A549 (cell line): ENCODE measurements around the gene MYH6. TPM values are rescaled to one million over a fixed set of nuclear protein-coding genes. Genes with fewer than 3 reads are reported as not detected.
"Not testable (repeated sequence)": the region's sequence is repeated elsewhere in the genome, so short reads cannot be mapped to it uniquely, and the experiment has no call there.

Experiments
- ATAC-seq, 2 experiments: fragments of 200-7000 bp in 1 of 2; fragments of >200 bp in 1 of 2; cut with Nextera tagmentation in 1 of 2; cut with Tn5 transposase in 1 of 2; 3 replicates each; pipeline versions ENCODE4 v1.8.0 to v1.9.1; 2018 to 2020; ENCODE audit warnings: mild to moderate bottlenecking in 1 of 2, moderate library complexity in 1 of 2
- CTCF ChIA-PET: fragments of 300-600 bp; sonication (Branson Sonifier 250); formaldehyde crosslinking; extraction: SDS; loops from one replicate; lab custom pipeline; 2021; ENCODE audit warnings: antibody characterized with exemption, inconsistent platforms; lab: Yijun Ruan, JAX
- POLR2A ChIA-PET: fragments of 350-600 bp; formaldehyde crosslinking; extraction: SDS; loops from one replicate; lab custom pipeline; 2021; ENCODE audit warnings: antibody characterized with exemption, inconsistent platforms; lab: Yijun Ruan, JAX
- DNase-seq, 2 experiments: peaks; one replicate each; pipeline versions ENCODE4 v3.0.0 to v3.0.0-alpha.2; 2011 to 2016; ENCODE audit warnings: low read depth in 1 of 2, low spot score in 1 of 2
- FAIRE-seq: peaks from 2 replicates; lab custom pipeline; 2011; peaks lifted over from hg19 to GRCh38; lab: Jason Lieb, UNC
- H3K27ac ChIP-seq, 2 experiments: fragments of >200 bp; sonication (Bioruptor Twin); formaldehyde crosslinking; 3 replicates each; pipeline ENCODE4 v1.5.1; 2016 to 2017
- H3K4me1 ChIP-seq: fragments of >200 bp; sonication (Bioruptor Twin); formaldehyde crosslinking; 3 replicates; pipeline ENCODE4 v1.6.1; 2016
- H3K4me2 ChIP-seq: fragments of >200 bp; sonication (Bioruptor Twin); formaldehyde crosslinking; 3 replicates; pipeline ENCODE4 v1.6.1; 2016
- H3K4me3 ChIP-seq: fragments of >200 bp; sonication (Bioruptor Twin); formaldehyde crosslinking; 3 replicates; pipeline ENCODE4 v1.5.1; 2016
- H3K9me3 ChIP-seq: fragments of >200 bp; sonication (Bioruptor Twin); formaldehyde crosslinking; 3 replicates; pipeline ENCODE4 v1.6.1; 2016
- CBX2 ChIP-seq: fragments of 200-600 bp; sonication (generic); IDR thresholded peaks from 2 replicates; pipeline ENCODE4 v1.6.1; 2016; ENCODE audit warnings: low read depth, mild to moderate bottlenecking, borderline replicate concordance
- CBX8 ChIP-seq: fragments of 200-600 bp; sonication (generic); IDR thresholded peaks from 2 replicates; pipeline ENCODE4 v1.6.1; 2016
- CHD4 ChIP-seq: fragments of 200-600 bp; sonication (generic); IDR thresholded peaks from 2 replicates; pipeline ENCODE4 v1.6.1; 2016; ENCODE audit warnings: antibody characterized with exemption, mild to moderate bottlenecking, borderline replicate concordance
- EP300 ChIP-seq, 2 experiments: fragments of >200 bp; sonication (Bioruptor Twin); formaldehyde crosslinking; IDR thresholded peaks; 2 replicates in 1 of 2; 3 replicates in 1 of 2; pipeline ENCODE4 v1.6.1; 2016 to 2017
- FOSB ChIP-seq: fragments of 250-450 bp; sonication (Bioruptor Pico); IDR thresholded peaks from 2 replicates; pipeline ENCODE4 v1.5.0; 2020; ENCODE audit warnings: mild to moderate bottlenecking, moderate library complexity
- FOSL2 ChIP-seq, 2 experiments: fragments of 450-650 bp in 1 of 2; fragments of >200 bp in 1 of 2; sonication (Bioruptor Twin) in 1 of 2; formaldehyde crosslinking; IDR thresholded peaks; 2 replicates each; pipeline versions ENCODE4 v1.5.0 to v1.6.1; 2016 to 2020; ENCODE audit warnings: mild to moderate bottlenecking in 1 of 2, moderate library complexity in 1 of 2
- FOXS1 ChIP-seq: fragments of 250-450 bp; sonication (Bioruptor Pico); IDR thresholded peaks from 2 replicates; pipeline ENCODE4 v1.5.0; 2020; ENCODE audit warnings: mild to moderate bottlenecking, moderate library complexity
- GATA3 ChIP-seq: IDR thresholded peaks from 2 replicates; pipeline ENCODE4 v1.6.1; 2012; ENCODE audit warnings: borderline replicate concordance
- JUN ChIP-seq, 2 experiments: fragments of >200 bp; sonication (Bioruptor Twin); formaldehyde crosslinking; IDR thresholded peaks; 2 replicates in 1 of 2; 3 replicates in 1 of 2; pipeline ENCODE4 v1.6.1; 2016 to 2017
- JUNB ChIP-seq: fragments of >200 bp; sonication (Bioruptor Twin); formaldehyde crosslinking; IDR thresholded peaks from 2 replicates; pipeline ENCODE4 v1.6.1; 2016
- KDM5A ChIP-seq: fragments of 200-600 bp; sonication (generic); IDR thresholded peaks from 2 replicates; pipeline ENCODE4 v1.6.1; 2016; ENCODE audit warnings: antibody characterized with exemption, mild to moderate bottlenecking
- MYC ChIP-seq: IDR thresholded peaks from 2 replicates; pipeline ENCODE4 v1.6.1; 2012; ENCODE audit warnings: mild to moderate bottlenecking, inconsistent platforms, low read length, improper control_type of control experiment, borderline replicate concordance
- NPAS2 ChIP-seq: fragments of 250-450 bp; sonication (Bioruptor Pico); IDR thresholded peaks from 2 replicates; pipeline ENCODE4 v1.8.0; 2022; ENCODE audit warnings: mild to moderate bottlenecking, moderate library complexity, borderline replicate concordance
- PHF8 ChIP-seq: fragments of 200-600 bp; sonication (generic); IDR thresholded peaks from 2 replicates; pipeline ENCODE4 v1.6.1; 2016; ENCODE audit warnings: low read depth, mild to moderate bottlenecking, antibody characterized with exemption, moderate library complexity, borderline replicate concordance
- RAD21 ChIP-seq, 2 experiments: fragments of >200 bp in 1 of 2; sonication (Bioruptor Twin) in 1 of 2; formaldehyde crosslinking in 1 of 2; IDR thresholded peaks in 1 of 2; conservative IDR thresholded peaks in 1 of 2; 2 replicates in 1 of 2; 3 replicates in 1 of 2; pipeline ENCODE4 v1.6.1; 2012 to 2018; ENCODE audit warnings: inconsistent platforms in 1 of 2
- RARB ChIP-seq: fragments of 250-450 bp; sonication (Bioruptor Pico); IDR thresholded peaks from 2 replicates; pipeline ENCODE4 v1.8.0; 2021; ENCODE audit warnings: mild to moderate bottlenecking, moderate library complexity
- RFX5 ChIP-seq: fragments of 450-650 bp; IDR thresholded peaks from 2 replicates; pipeline ENCODE4 v1.7.1; 2014; ENCODE audit warnings: antibody characterized with exemption, mild to moderate bottlenecking, moderate library complexity
- SREBF2 ChIP-seq: fragments of 450-650 bp; IDR thresholded peaks from 2 replicates; pipeline ENCODE4 v1.6.1; 2014; ENCODE audit warnings: mild to moderate bottlenecking, moderate library complexity
- ZFP36 ChIP-seq: fragments of 450-650 bp; IDR thresholded peaks from 2 replicates; pipeline ENCODE4 v1.6.1; 2014; ENCODE audit warnings: borderline replicate concordance; ENCODE audit not compliant: partially characterized antibody
- ZNF302 ChIP-seq: fragments of 250-450 bp; sonication (Bioruptor Pico); IDR thresholded peaks from 2 replicates; pipeline ENCODE4 v1.9.0; 2021; ENCODE audit warnings: inconsistent platforms, mild to moderate bottlenecking, moderate library complexity
- WGBS: methylation state at CpG from one replicate; pipeline ENCODE4 v1.1.6; 2017; ENCODE audit errors: missing lambda C conversion rate; 5-methylcytosine and 5-hydroxymethylcytosine counted together
- polyA plus RNA-seq, 4 experiments: library from polyadenylated mRNA; depleted of rRNA in 3 of 4; stranded (reverse); fragments of >200 nt; fragmentation: RNase III in 1 of 4; extraction: RNeasy Plus Mini Kit Qiagen cat#74134 plus additional on column Dnase treatment in 1 of 4; gene quantifications; 2 replicates in 3 of 4; 3 replicates in 1 of 4; pipeline ENCODE4 v1.2.3, GENCODE V29; 2011 to 2017
- TF ChIP-seq, protein P1 (sequence below): fragments of >200 bp; sonication (Bioruptor Twin); formaldehyde crosslinking; IDR thresholded peaks from 2 replicates; pipeline ENCODE4 v1.6.1; 2016
- TF ChIP-seq, protein P2 (sequence below): fragments of >200 bp; sonication (Bioruptor Twin); formaldehyde crosslinking; IDR thresholded peaks from 3 replicates; pipeline ENCODE4 v1.6.1; 2016
- TF ChIP-seq, protein P3 (sequence below): fragments of >200 bp; sonication (Bioruptor Twin); formaldehyde crosslinking; IDR thresholded peaks from 3 replicates; pipeline ENCODE4 v1.5.1; 2016
- TF ChIP-seq, protein P4 (sequence below): IDR thresholded peaks from 2 replicates; pipeline ENCODE4 v1.6.1; 2012
- TF ChIP-seq, protein P5 (sequence below): fragments of 250-450 bp; sonication (Bioruptor Pico); IDR thresholded peaks from 2 replicates; pipeline ENCODE4 v1.5.0; 2021; ENCODE audit warnings: mild to moderate bottlenecking, moderate library complexity, borderline replicate concordance

MYH6 gene
- polyA plus RNA-seq, 2 of the 4 experiments (the other 2 are of a cell fraction), result not detected

DNA sequence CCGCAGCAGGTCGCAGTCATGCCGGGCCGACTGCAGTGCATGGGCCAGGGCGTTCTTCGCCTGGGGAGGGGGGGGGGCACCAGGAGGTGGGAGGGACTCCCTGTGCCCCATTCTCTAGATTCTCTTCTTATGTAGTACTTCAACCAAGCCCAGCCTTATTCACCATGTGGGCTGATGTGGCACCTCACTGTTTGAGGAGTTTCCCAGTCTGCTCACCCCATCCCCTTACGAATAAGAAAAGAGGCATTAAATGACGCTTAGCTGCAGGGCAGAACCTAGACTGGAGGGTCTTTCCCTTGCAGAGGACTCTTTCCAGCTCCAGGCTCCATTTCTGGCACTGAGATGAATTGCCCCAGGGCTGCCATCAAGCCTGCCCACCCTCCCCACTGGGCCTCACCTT, 19.1 kb downstream of the MYH6 start (continued):
- TF ChIP-seq CHD4, result no peak

DNA sequence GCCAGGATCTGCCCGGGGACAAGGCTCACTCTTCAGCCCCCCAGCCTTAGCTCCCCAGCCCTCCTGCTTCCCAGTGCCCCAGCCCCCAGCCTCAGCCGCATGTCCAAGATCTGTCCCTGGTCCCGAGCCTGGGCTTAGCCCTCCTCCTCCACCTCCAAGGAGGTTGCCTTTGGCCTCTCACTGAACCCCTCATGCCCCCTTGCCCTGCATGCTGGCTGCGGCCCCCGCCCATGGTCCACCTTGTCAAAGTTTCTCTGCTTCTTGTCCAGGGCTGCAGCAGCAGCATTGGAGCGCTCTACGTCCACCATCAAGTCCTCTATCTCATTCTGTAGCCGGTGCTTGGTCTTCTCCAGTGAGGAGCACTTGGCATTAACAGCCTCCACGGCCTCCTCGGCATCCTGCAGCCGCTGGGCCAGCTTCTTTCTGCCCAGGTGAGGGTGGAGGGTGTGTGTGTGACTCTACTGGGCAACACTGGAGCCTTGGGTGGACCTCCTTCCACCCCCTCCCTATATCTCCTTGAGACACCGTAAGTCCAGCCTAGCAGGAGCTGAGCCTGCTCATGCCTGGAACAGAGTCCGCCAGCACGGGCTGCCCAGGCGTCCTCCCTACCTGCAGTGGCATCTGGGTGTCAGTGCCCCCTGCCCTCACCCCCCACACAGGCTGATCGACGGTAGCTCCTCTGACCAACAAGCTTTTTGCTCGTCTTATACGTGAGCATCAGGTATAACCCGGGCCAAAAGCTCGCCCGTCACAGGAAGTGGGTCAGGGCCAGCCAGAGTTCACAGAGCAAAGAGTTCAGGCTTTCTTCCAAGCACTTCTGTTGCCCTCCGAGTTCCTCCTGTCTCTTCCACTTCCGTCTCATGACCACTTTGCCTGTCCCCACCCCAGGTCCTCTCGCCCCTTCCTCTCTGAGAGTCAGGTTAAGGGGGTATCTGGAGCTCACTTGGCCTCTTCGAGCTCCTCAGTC, 19.9 kb downstream of the MYH6 start:
- DNase-seq (no peak), FAIRE-seq (no peak), ATAC-seq (no peak)
- Histone ChIP-seq H3K4me1 (no peaks in the 10 kb centered on the region), H3K4me2 (no peak overlapping the region), H3K27ac (no peak overlapping the region), H3K9me3 (no peaks in the 10 kb centered on the region), H3K4me3 (no peak overlapping the region)
- ChIA-PET CTCF (interaction anchor here (1.3 to 12.5 kb wide), 2 partner anchors 8 to 123 kb away, joined by 4 to 106 read pairs; partner anchors contain the start of gene CMTM5), POLR2A (no interaction called here)
- WGBS, result 38% methylated on average over 23 of the region's 26 CpGs
- no peak for TF ChIP-seq ZFP36
- TF ChIP-seq RFX5, result no peak
- no peak for TF ChIP-seq RAD21 (conservative IDR thresholded peaks at IDR 0.05 in 1 of 2, IDR thresholded peaks at IDR 0.05 in 1 of 2)
- TF ChIP-seq, protein P1, sequence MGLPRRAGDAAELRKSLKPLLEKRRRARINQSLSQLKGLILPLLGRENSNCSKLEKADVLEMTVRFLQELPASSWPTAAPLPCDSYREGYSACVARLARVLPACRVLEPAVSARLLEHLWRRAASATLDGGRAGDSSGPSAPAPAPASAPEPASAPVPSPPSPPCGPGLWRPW, result no peak
- TF ChIP-seq MYC, result no peak
- TF ChIP-seq RARB (CRISPR knock-in tag), result no peak
- TF ChIP-seq CBX2, result no peak
- TF ChIP-seq ZNF302 (CRISPR knock-in tag), result no peak
- TF ChIP-seq, protein P2, sequence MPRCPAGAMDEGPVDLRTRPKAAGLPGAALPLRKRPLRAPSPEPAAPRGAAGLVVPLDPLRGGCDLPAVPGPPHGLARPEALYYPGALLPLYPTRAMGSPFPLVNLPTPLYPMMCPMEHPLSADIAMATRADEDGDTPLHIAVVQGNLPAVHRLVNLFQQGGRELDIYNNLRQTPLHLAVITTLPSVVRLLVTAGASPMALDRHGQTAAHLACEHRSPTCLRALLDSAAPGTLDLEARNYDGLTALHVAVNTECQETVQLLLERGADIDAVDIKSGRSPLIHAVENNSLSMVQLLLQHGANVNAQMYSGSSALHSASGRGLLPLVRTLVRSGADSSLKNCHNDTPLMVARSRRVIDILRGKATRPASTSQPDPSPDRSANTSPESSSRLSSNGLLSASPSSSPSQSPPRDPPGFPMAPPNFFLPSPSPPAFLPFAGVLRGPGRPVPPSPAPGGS, result no peak
- no peak for TF ChIP-seq FOSL2 (IDR thresholded peaks at IDR 0.05)
- TF ChIP-seq FOSL2 (CRISPR knock-in tag; IDR thresholded peaks at IDR 0.05), result no peak
- TF ChIP-seq, protein P3, sequence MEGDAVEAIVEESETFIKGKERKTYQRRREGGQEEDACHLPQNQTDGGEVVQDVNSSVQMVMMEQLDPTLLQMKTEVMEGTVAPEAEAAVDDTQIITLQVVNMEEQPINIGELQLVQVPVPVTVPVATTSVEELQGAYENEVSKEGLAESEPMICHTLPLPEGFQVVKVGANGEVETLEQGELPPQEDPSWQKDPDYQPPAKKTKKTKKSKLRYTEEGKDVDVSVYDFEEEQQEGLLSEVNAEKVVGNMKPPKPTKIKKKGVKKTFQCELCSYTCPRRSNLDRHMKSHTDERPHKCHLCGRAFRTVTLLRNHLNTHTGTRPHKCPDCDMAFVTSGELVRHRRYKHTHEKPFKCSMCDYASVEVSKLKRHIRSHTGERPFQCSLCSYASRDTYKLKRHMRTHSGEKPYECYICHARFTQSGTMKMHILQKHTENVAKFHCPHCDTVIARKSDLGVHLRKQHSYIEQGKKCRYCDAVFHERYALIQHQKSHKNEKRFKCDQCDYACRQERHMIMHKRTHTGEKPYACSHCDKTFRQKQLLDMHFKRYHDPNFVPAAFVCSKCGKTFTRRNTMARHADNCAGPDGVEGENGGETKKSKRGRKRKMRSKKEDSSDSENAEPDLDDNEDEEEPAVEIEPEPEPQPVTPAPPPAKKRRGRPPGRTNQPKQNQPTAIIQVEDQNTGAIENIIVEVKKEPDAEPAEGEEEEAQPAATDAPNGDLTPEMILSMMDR, result no peak
- TF ChIP-seq CBX8, result no peak
- TF ChIP-seq PHF8, result no peak
- TF ChIP-seq GATA3, result no peak
- TF ChIP-seq FOSB (CRISPR knock-in tag), result no peak

DNA sequence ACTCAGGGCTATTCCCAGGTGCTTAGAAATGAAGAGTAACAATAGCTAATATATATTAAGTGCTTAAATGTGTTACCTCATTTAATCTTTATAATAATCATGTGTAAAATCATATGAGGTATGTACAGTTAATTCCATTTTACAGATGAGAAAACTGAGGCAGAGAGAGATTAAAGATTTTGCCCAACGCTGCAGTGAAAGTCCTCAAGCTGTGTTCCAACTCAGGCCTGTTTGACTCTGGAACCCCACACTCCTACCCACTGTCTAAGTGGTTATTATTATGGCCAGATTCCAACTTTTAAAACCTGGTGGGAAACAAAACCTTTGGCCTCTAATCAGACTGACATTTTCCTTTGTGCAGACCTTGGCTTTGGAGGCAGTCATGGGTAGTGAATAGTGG, 21.1 kb downstream of the MYH6 start:
- Histone ChIP-seq H3K9me3 (no peaks in the 10 kb centered on the region), H3K4me3 (no peak overlapping the region), H3K4me1 (no peaks in the 10 kb centered on the region), H3K4me2 (no peak overlapping the region), H3K27ac (no peak overlapping the region)
- no peak for DNase-seq
- no peak for FAIRE-seq
- ATAC-seq, result no peak
- ChIA-PET CTCF (interaction anchor here (0.6 to 5.6 kb wide), 2 partner anchors 14 to 95 kb away, joined by 3 to 30 read pairs; partner anchors contain the start of gene IL25), POLR2A (no interaction called here)
- WGBS, result 45% methylated on average over 1 of the region's 1 CpG
- TF ChIP-seq JUN (IDR thresholded peaks at IDR 0.05) (no peak), EP300 (IDR thresholded peaks at IDR 0.05) (no peak), SREBF2 (no peak), JUNB (no peak), CBX8 (no peak), KDM5A (no peak), NPAS2 (CRISPR knock-in tag) (no peak), FOXS1 (CRISPR knock-in tag) (no peak)
- TF ChIP-seq, protein P4, sequence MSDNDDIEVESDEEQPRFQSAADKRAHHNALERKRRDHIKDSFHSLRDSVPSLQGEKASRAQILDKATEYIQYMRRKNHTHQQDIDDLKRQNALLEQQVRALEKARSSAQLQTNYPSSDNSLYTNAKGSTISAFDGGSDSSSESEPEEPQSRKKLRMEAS, result no peak
- TF ChIP-seq, protein P5, sequence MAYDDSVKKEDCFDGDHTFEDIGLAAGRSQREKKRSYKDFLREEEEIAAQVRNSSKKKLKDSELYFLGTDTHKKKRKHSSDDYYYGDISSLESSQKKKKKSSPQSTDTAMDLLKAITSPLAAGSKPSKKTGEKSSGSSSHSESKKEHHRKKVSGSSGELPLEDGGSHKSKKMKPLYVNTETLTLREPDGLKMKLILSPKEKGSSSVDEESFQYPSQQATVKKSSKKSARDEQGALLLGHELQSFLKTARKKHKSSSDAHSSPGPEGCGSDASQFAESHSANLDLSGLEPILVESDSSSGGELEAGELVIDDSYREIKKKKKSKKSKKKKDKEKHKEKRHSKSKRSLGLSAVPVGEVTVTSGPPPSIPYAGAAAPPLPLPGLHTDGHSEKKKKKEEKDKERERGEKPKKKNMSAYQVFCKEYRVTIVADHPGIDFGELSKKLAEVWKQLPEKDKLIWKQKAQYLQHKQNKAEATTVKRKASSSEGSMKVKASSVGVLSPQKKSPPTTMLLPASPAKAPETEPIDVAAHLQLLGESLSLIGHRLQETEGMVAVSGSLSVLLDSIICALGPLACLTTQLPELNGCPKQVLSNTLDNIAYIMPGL (CRISPR knock-in tag), result no peak

DNA sequence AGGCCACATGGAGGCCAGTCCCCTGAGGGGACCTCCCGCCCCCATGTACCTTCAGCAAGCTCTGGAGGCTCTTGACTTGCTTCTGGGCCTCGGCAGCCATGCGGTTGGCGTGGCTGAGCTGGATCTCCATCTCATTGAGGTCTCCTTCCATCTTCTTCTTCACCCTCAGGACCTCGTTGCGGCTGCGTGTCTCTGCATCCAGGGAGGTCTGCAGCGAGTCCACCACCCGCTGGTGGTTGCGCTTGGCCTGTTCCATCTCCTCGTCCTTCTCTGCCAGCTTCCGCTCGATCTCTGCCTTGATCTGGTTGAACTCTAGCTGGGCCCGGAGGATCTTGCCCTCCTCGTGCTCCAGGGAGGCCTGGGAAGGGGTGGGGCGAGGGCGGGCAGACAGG, 21.8 kb downstream of the MYH6 start:
- FAIRE-seq, H3K4me2 ChIP-seq, H3K4me3 ChIP-seq, POLR2A ChIA-PET, H3K27ac ChIP-seq, H3K4me1 ChIP-seq, ATAC-seq, H3K9me3 ChIP-seq, DNase-seq: not testable (repeated sequence)
- CTCF ChIA-PET, result interaction anchor here (1.2 to 5.6 kb wide), 2 partner anchors 9 to 13 kb away, joined by 4 to 30 read pairs; partner anchors contain the start of gene IL25
- WGBS, result 56% methylated on average over 13 of the region's 17 CpGs
